ENCODE data around the gene TMEM121B. TPM values are rescaled to one million over a fixed set of nuclear protein-coding genes. Genes with fewer than 3 reads are reported as not detected.

The TMEM121B gene
- total RNA-seq, 1 donor from 2014 or later, result 1.1 TPM

DNA sequence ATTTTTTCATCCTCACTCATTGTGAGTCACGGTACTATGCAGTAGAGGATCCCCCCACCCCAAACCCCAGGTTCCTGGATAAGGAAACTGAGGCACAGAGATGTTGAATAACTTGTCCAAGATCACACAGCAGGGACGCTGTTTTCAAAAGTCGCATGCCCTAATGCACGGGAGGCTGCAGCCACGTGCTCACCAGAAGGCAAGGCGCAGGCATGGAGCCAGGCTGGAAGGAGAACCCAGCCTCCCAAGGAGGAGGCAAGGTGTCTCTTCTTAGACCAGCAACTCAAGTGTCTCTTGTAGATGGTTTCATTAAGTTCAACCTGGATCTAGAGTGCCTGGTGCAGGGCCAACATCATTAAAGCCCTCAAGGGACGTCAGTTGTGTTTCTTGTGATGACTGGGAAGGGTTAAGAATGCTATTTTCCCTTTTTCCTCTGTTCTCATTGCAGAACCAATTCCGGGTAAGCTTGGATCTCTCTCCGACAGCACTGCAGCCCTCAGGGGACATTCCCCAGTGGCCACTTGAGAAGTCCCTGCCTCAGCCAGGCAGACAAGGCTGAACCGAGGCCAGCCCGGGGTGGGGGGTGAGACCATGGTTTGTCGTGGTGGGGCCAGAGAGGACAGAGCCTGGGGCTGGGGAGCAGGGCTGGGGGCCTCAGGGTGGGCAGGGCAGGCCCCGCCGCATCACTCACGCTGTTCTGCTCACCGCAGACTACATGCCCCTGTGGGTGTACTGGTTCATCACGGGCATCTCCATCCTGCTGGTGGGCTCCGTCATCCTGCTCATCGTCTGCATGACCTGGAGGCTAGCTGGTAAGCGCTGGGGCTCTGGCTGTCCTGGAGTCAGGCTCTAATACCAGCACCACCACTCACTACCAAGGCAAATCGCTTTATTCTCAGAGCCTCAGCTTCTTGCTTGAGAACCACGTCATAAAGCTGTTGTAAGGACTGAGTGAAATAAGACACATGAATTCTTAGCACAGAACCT, 15.7 kb downstream of the TMEM121B start:
- Mint-ChIP-seq H3K27me3 (ENCODE audit: low read depth) (no peaks in the 10 kb centered on the region), H3K4me3 (no peak overlapping the region), H3K4me1 (no peaks in the 10 kb centered on the region), H3K36me3 (peaks cover 3% of the 10 kb centered on the region), H3K27ac (no peak overlapping the region), H3K9me3 (no peaks in the 10 kb centered on the region)
- DNase-seq (ENCODE audit: low spot score in 2 of 2, unreplicated experiment in 2 of 2), result no peak
- no peak for TF ChIP-seq CTCF (IDR thresholded peaks at IDR 0.05; ENCODE audit: unreplicated experiment)

DNA sequence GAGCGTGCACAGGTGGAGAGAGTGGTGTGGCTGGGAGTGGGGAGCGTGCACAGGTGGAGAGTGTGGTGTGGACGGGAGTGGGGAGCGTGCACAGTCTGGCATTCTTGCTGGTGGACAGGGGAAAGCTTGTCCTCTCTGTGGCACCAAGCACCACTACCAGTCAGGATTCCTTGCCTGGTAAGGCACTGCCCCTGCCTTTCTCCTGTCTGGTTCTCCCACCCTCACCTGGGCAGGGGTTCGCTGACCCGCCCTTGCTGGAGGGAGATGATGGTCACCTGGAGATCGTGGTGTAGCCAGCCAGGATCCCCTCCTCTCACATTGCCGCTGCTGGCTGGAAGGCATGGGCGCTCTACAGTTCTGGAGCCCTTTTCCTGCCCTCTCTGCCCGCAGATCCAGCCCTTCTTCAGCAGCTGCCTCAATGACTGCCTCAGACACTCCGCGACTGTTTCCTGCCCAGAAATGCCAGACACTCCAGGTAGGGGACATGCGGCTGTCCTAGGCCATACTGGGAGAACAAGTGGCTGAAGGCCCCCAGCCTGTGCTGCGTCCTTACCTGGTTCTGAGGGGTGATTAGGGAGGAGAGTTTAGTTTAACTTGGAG, 16.7 kb downstream of the TMEM121B start:
- DNase-seq (ENCODE audit: low spot score in 2 of 2, unreplicated experiment in 2 of 2), result no peak
- no peaks in the 10 kb centered on the region for H3K36me3 Mint-ChIP-seq
- H3K4me3 Mint-ChIP-seq, result no peak overlapping the region
- no peak overlapping the region for H3K27ac Mint-ChIP-seq
- no peaks in the 10 kb centered on the region for H3K9me3 Mint-ChIP-seq
- H3K27me3 Mint-ChIP-seq (ENCODE audit: low read depth), result no peaks in the 10 kb centered on the region
- TF ChIP-seq CTCF (IDR thresholded peaks at IDR 0.05; ENCODE audit: unreplicated experiment), result no peak
- H3K4me1 Mint-ChIP-seq, result no peaks in the 10 kb centered on the region

GRCh38 chr22:17103351-17103750, 17.8 kb downstream of the TMEM121B start:
- no peaks in the 10 kb centered on the region for H3K9me3 Mint-ChIP-seq
- no peak overlapping the region for H3K27ac Mint-ChIP-seq
- no peak for TF ChIP-seq CTCF (IDR thresholded peaks at IDR 0.05; ENCODE audit: unreplicated experiment)
- no peak overlapping the region for H3K4me3 Mint-ChIP-seq
- H3K27me3 Mint-ChIP-seq (ENCODE audit: low read depth), result no peaks in the 10 kb centered on the region
- peaks cover 1% of the 10 kb centered on the region for H3K36me3 Mint-ChIP-seq
- DNase-seq (ENCODE audit: low spot score in 2 of 2, unreplicated experiment in 2 of 2), result no peak
- no peaks in the 10 kb centered on the region for H3K4me1 Mint-ChIP-seq

DNA sequence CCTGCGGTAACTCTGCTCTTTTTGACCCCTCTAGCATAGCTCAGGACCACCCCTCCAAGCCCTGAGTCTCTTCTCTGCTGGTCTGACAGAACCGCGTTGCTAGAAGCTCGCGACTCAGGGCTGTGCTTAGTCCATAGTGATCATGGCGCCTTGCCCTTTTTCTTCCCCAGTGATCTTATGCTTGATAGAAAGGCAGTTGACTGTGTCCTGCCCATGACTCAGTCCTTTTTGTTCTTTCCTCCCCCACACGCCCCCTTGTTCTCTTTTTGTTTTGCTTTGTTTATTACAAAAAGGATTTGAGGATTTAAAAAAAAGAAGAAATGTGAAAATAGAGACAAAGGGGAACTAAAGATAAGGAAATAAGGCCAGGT, 18.9 kb downstream of the TMEM121B start:
- TF ChIP-seq CTCF (IDR thresholded peaks at IDR 0.05; ENCODE audit: unreplicated experiment), result no peak
- no peaks in the 10 kb centered on the region for H3K27me3 Mint-ChIP-seq (ENCODE audit: low read depth)
- no peak overlapping the region for H3K27ac Mint-ChIP-seq
- H3K36me3 Mint-ChIP-seq, result peaks cover 2% of the 10 kb centered on the region
- no peaks in the 10 kb centered on the region for H3K9me3 Mint-ChIP-seq
- no peaks in the 10 kb centered on the region for H3K4me1 Mint-ChIP-seq
- no peak overlapping the region for H3K4me3 Mint-ChIP-seq
- DNase-seq (ENCODE audit: low spot score in 2 of 2, unreplicated experiment in 2 of 2), result no peak

- Mint-ChIP-seq H3K4me3 (no peak overlapping the region), H3K9me3 (no peaks in the 10 kb centered on the region), H3K4me1 (no peaks in the 10 kb centered on the region), H3K27ac (no peak overlapping the region), H3K27me3 (ENCODE audit: low read depth) (no peaks in the 10 kb centered on the region), H3K36me3 (peaks cover 2% of the 10 kb centered on the region)
- TF ChIP-seq CTCF (IDR thresholded peaks at IDR 0.05; ENCODE audit: unreplicated experiment), result no peak
- DNase-seq (ENCODE audit: low spot score in 2 of 2, unreplicated experiment in 2 of 2), result no peak
Measured at GRCh38 chr22:17101475-17102296, 19.5 kb downstream of the TMEM121B start.
